ENCODE measurements around the gene MCL1. TPM values are rescaled to one million over a fixed set of nuclear protein-coding genes. Genes with fewer than 3 reads are reported as not detected.
A peak's percentile ranks its signal among the peaks of the same experiment; 100 is the strongest.
"Not testable (repeated sequence)": the region's sequence is repeated elsewhere in the genome, so short reads cannot be mapped to it uniquely, and the experiment has no call there.

MCL1 gene
- total RNA-seq, 1 experiment from 2014 or later = 150 TPM

DNA sequence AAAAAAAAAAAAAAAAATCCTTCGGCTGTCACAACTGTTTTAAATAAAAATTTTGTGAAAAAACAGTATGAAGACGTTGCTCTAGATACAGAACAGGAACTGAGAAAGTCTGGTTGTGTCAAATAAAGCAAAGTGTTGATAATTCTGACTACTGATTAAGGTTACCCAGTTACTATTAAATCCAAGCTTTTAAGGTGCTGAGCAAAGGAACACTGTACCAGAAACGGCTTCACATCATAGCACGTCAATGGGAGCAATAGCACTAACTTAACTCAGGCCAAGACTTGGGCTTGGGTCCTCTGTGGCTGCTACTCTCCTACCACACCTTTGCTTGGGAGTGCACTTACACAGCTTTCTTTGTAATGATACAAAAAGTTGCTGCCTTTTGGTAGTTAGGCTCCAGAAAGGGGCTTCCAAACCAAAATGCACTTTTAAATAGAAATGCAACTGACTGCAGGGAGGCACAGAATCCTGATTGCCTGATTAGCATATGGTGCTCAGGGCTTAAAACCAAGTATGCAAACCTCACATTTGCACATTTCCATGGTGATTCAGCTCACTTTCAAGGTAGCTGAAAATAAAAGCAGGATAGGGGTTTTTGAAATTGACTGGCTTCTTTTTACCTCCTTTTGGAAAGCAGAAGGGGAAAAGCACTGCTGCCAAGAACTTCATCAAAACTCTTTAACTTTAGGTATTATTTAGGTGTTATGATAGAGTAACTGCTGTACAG, 6.3 kb downstream of the MCL1 start:
- H3K4me1 ChIP-seq (ENCODE audit: low read length) = peaks cover 86% of the 10 kb centered on the region
- no peaks in the 10 kb centered on the region for H3K9me3 ChIP-seq (ENCODE audit: low read length)
- peak overlapping the region; percentile 9; the same call in 1 of the 2 replicates for H3K4me3 ChIP-seq (ENCODE audit: low read length)
- no peak overlapping the region for H2AFZ ChIP-seq (ENCODE audit: low read length)
- H4K20me1 ChIP-seq (ENCODE audit: insufficient read depth, low read depth, low read length) = peaks cover 48% of the 10 kb centered on the region
- peak overlapping the region; percentile 97 for H3K4me2 ChIP-seq (ENCODE audit: low read depth, low read length, poor library complexity, severe bottlenecking)
- H3K27ac ChIP-seq (ENCODE audit: low read length) = peak overlapping the region; percentile 93
- no peaks in the 10 kb centered on the region for H3K27me3 ChIP-seq (ENCODE audit: low read length)
- peak; percentile 76 for DNase-seq
- H3K9ac ChIP-seq (ENCODE audit: low read length) = peak overlapping the region; percentile 22
- H3K9me2 ChIP-seq (replicated peaks; ENCODE audit: insufficient read depth, low read length) = no peaks in the 10 kb centered on the region
- H3K36me3 ChIP-seq (ENCODE audit: insufficient read depth, low read length) = peaks cover 52% of the 10 kb centered on the region
- H3K79me2 ChIP-seq (ENCODE audit: low read length) = peaks cover 47% of the 10 kb centered on the region

DNA sequence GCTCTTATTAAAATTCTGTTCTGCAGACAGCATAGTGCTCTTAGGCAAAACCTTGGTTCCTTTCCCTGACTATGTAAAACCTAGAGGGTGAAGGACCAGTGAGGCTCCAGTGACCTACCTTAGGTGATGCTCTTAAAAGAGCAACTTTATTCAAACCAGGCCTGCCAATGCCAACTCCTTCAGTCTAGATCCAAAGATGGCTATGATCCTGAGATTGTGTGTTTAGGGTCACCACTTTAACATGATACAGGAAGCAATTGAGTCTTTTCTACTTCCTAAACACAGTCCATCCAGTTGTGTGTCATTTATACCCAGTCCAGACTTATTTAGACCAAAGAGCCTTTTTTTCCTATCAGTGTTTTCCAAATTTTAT, 10.8 kb downstream of the MCL1 start:
- Histone ChIP-seq H3K9me3 (ENCODE audit: low read length) (no peaks in the 10 kb centered on the region), H3K36me3 (ENCODE audit: insufficient read depth, low read length) (peaks cover 12% of the 10 kb centered on the region), H3K79me2 (ENCODE audit: low read length) (peaks cover 11% of the 10 kb centered on the region), H3K4me2 (ENCODE audit: low read depth, low read length, poor library complexity, severe bottlenecking) (peak overlapping the region; percentile 60), H2AFZ (ENCODE audit: low read length) (no peak overlapping the region), H3K27me3 (ENCODE audit: low read length) (no peaks in the 10 kb centered on the region), H4K20me1 (ENCODE audit: insufficient read depth, low read depth, low read length) (peaks cover 8% of the 10 kb centered on the region; the same call in 1 of the 2 replicates), H3K4me3 (ENCODE audit: low read length) (peak overlapping the region; percentile 38), H3K4me1 (ENCODE audit: low read length) (peaks cover 89% of the 10 kb centered on the region), H3K27ac (ENCODE audit: low read length) (peak overlapping the region; percentile 95), H3K9ac (ENCODE audit: low read length) (peak overlapping the region; percentile 55), H3K9me2 (replicated peaks; ENCODE audit: insufficient read depth, low read length) (no peaks in the 10 kb centered on the region)
- DNase-seq = peak; percentile 79

DNA sequence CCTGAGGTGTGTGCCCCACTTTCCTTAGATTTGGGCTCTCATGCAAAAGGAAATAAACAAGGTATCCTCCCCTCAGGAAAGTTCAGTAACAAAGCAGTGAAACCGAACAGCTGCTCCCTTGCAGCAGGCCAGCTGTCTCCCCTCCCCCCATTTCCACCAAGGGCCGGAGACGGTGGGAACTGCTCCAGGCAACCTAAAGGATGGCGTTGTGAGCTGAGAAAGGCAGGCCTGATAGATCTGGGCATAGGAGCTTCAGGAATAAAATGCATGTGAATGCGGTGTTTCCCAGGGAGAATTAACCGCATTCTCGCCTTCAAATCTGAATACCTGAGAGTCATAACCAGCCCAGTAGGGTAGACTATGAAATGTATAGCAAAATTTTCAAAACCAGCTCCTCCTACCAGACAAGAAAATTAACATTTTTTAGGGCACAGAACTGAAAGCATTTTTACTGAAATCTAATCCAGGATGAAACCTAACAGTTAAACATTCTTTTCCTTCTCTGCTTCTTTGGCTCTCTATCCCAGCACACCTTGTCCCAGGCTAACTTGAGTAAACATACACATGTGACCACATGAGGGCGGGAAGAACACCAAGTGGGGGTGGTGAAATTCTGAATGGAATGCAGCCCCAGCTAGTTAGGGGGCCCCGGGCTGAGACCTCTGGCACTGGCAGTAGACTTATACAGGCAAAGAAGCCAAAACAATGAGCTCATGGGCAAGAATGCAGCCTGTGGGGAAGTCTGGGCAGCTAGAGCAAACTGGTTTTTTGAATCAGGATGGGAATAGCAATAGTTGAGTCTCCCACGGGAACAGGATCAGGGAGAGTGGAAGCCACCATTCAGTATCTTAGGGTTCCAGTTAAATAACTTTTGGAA, 11.5 kb downstream of the MCL1 start:
- peak overlapping the region; percentile 95 for H3K27ac ChIP-seq (ENCODE audit: low read length)
- no peaks in the 10 kb centered on the region for H3K9me3 ChIP-seq (ENCODE audit: low read length)
- H3K79me2 ChIP-seq (ENCODE audit: low read length) = peaks cover 9% of the 10 kb centered on the region
- DNase-seq = peak; percentile 58
- H2AFZ ChIP-seq (ENCODE audit: low read length) = no peak overlapping the region
- peaks cover 89% of the 10 kb centered on the region for H3K4me1 ChIP-seq (ENCODE audit: low read length)
- H3K36me3 ChIP-seq (ENCODE audit: insufficient read depth, low read length) = peaks cover 6% of the 10 kb centered on the region
- H3K4me3 ChIP-seq (ENCODE audit: low read length) = peak overlapping the region; percentile 38
- H3K27me3 ChIP-seq (ENCODE audit: low read length) = no peaks in the 10 kb centered on the region
- no peaks in the 10 kb centered on the region for H3K9me2 ChIP-seq (replicated peaks; ENCODE audit: insufficient read depth, low read length)
- H3K9ac ChIP-seq (ENCODE audit: low read length) = peak overlapping the region; percentile 55
- H4K20me1 ChIP-seq (ENCODE audit: insufficient read depth, low read depth, low read length) = peaks cover 1% of the 10 kb centered on the region; the same call in 1 of the 2 replicates
- peak overlapping the region; percentile 60 for H3K4me2 ChIP-seq (ENCODE audit: low read depth, low read length, poor library complexity, severe bottlenecking)

- no peaks in the 10 kb centered on the region for H3K9me3 ChIP-seq (ENCODE audit: low read length)
- H2AFZ ChIP-seq (ENCODE audit: low read length) = no peak overlapping the region
- no peaks in the 10 kb centered on the region for H3K9me2 ChIP-seq (replicated peaks; ENCODE audit: insufficient read depth, low read length)
- H3K27me3 ChIP-seq (ENCODE audit: low read length) = no peaks in the 10 kb centered on the region
- peak overlapping the region; percentile 55 for H3K9ac ChIP-seq (ENCODE audit: low read length)
- peak overlapping the region; percentile 60 for H3K4me2 ChIP-seq (ENCODE audit: low read depth, low read length, poor library complexity, severe bottlenecking)
- no peak for DNase-seq
- H3K79me2 ChIP-seq (ENCODE audit: low read length) = peaks cover 4% of the 10 kb centered on the region
- H3K4me3 ChIP-seq (ENCODE audit: low read length) = peak overlapping the region; percentile 38; the same call in 1 of the 2 replicates
- H3K4me1 ChIP-seq (ENCODE audit: low read length) = peaks cover 89% of the 10 kb centered on the region
- no peaks in the 10 kb centered on the region for H4K20me1 ChIP-seq (ENCODE audit: insufficient read depth, low read depth, low read length)
- no peaks in the 10 kb centered on the region for H3K36me3 ChIP-seq (ENCODE audit: insufficient read depth, low read length)
- peak overlapping the region; percentile 95 for H3K27ac ChIP-seq (ENCODE audit: low read length)
Measured at GRCh38 chr1:150567341-150567716, 12.1 kb downstream of the MCL1 start.

GRCh38 chr1:150566589-150567340, 12.6 kb downstream of the MCL1 start:
- H3K4me1 ChIP-seq (ENCODE audit: low read length) = peaks cover 94% of the 10 kb centered on the region
- peak overlapping the region; percentile 55 for H3K9ac ChIP-seq (ENCODE audit: low read length)

DNA sequence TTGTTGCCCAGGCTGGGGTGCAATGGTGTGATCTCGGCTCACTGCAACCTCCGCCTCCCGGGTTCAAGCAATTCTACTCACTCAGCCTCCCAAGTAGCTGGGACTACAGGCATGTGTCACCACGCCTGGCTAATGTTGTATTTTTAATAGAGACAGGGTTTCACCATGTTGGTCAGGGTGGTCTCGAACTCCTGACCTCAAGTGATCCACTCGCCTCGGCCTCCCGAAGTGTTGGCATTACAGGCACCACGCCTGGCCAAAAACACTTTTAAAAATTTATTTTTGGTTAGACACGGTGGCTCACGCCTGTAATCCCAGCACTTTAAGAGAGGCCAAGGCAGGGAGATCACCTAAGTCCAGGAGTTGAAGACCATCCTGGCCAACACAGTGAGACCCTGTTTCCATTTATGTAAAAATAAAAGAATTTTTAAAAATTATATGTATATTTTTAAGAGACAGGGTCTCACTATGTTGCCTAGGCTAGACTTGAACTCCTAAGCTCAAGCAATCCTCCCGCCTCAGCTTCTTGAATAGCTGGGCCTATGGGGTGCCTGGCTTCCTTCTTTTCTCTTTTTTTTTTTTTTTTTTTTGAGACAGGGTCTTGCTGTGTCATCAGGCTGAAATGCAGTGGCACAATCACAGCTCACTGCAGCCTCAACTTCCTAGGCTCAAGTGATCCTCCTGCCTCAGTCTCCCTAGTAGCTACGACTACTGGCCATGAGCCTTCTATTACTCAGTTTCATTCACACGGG, 14.0 kb downstream of the MCL1 start:
- not testable (repeated sequence) for H3K9me3 ChIP-seq (ENCODE audit: low read length); H3K9ac ChIP-seq (ENCODE audit: low read length); H3K4me2 ChIP-seq (ENCODE audit: low read depth, low read length, poor library complexity, severe bottlenecking); H3K36me3 ChIP-seq (ENCODE audit: insufficient read depth, low read length); DNase-seq; H4K20me1 ChIP-seq (ENCODE audit: insufficient read depth, low read depth, low read length); H2AFZ ChIP-seq (ENCODE audit: low read length); H3K79me2 ChIP-seq (ENCODE audit: low read length); H3K4me3 ChIP-seq (ENCODE audit: low read length); H3K27me3 ChIP-seq (ENCODE audit: low read length); H3K9me2 ChIP-seq (replicated peaks; ENCODE audit: insufficient read depth, low read length)
- Histone ChIP-seq H3K27ac (ENCODE audit: low read length) (peak overlapping the region; percentile 95), H3K4me1 (ENCODE audit: low read length) (peaks cover 97% of the 10 kb centered on the region)

More at GRCh38 chr1:150566589-150567340, 12.6 kb downstream of the MCL1 start:
- no peaks in the 10 kb centered on the region for H3K36me3 ChIP-seq (ENCODE audit: insufficient read depth, low read length)
- no peaks in the 10 kb centered on the region for H3K9me3 ChIP-seq (ENCODE audit: low read length)
- no peaks in the 10 kb centered on the region for H3K9me2 ChIP-seq (replicated peaks; ENCODE audit: insufficient read depth, low read length)
- no peak overlapping the region for H3K4me2 ChIP-seq (ENCODE audit: low read depth, low read length, poor library complexity, severe bottlenecking)
- no peak for DNase-seq
- H2AFZ ChIP-seq (ENCODE audit: low read length) = no peak overlapping the region
- H3K4me3 ChIP-seq (ENCODE audit: low read length) = no peak overlapping the region
- no peaks in the 10 kb centered on the region for H4K20me1 ChIP-seq (ENCODE audit: insufficient read depth, low read depth, low read length)
- no peaks in the 10 kb centered on the region for H3K27me3 ChIP-seq (ENCODE audit: low read length)
- peaks cover 4% of the 10 kb centered on the region for H3K79me2 ChIP-seq (ENCODE audit: low read length)
- peak overlapping the region; percentile 95 for H3K27ac ChIP-seq (ENCODE audit: low read length)

- H3K4me2 ChIP-seq (ENCODE audit: low read depth, low read length, poor library complexity, severe bottlenecking) = peak overlapping the region; percentile 95
- H3K27me3 ChIP-seq (ENCODE audit: low read length) = no peaks in the 10 kb centered on the region
- peaks cover 4% of the 10 kb centered on the region for H3K79me2 ChIP-seq (ENCODE audit: low read length)
- H3K4me3 ChIP-seq (ENCODE audit: low read length) = peak overlapping the region; percentile 76
- no peaks in the 10 kb centered on the region for H3K9me3 ChIP-seq (ENCODE audit: low read length)
- DNase-seq = no peak
- H2AFZ ChIP-seq (ENCODE audit: low read length) = no peak overlapping the region
- H4K20me1 ChIP-seq (ENCODE audit: insufficient read depth, low read depth, low read length) = 0 out of 2 replicates have a peak, but pooled peaks cover under 1% of the 10 kb centered on the region
- no peaks in the 10 kb centered on the region for H3K9me2 ChIP-seq (replicated peaks; ENCODE audit: insufficient read depth, low read length)
- H3K9ac ChIP-seq (ENCODE audit: low read length) = peak overlapping the region; percentile 63
- H3K36me3 ChIP-seq (ENCODE audit: insufficient read depth, low read length) = no peaks in the 10 kb centered on the region
- H3K4me1 ChIP-seq (ENCODE audit: low read length) = peaks cover 94% of the 10 kb centered on the region
- H3K27ac ChIP-seq (ENCODE audit: low read length) = peak overlapping the region; percentile 95
Measured at GRCh38 chr1:150564051-150564991, 15.1 kb downstream of the MCL1 start.
